Choroid plexus epithelial cell (primary cell): ENCODE measurements around the gene SEMA4C.

Experiments
- DNase-seq: peaks from one replicate; pipeline ENCODE4 v3.0.0-alpha.2; 2010; ENCODE audit warnings: low read depth
- H3K4me3 ChIP-seq: 2 replicates; pipeline ENCODE4 v1.5.1; 2011; ENCODE audit warnings: low read depth, mild to moderate bottlenecking, control low read depth, low read length, moderate library complexity
- TF ChIP-seq, protein P1 (sequence below): conservative IDR thresholded peaks from 2 replicates; pipeline ENCODE4 v1.5.1; 2011; ENCODE audit warnings: low read depth, mild to moderate bottlenecking, control low read depth, inconsistent platforms, low read length, moderate library complexity

Gene SEMA4C

DNA sequence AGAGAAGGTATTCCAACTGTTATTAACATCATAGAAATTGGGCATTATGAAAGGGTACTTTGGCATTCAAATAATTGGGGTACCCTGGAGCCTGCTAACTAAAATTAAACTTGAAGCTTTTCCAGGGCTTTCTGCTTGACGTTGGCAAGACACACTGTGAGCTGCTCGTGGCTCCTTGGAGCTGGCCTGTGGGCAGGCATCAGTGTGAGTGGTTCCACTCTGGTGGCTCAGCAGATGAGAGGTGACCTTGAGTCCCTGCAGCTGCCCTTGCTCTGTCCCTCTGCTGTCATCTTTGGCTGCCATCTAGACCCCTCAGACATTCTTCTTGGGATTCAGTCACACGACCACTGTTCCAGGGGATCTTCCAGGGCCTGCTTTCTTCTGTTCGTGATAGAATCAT is 47.1 kb downstream of the SEMA4C start:
- no peak overlapping the region for H3K4me3 ChIP-seq
- DNase-seq: no peak
- TF ChIP-seq, protein P1, sequence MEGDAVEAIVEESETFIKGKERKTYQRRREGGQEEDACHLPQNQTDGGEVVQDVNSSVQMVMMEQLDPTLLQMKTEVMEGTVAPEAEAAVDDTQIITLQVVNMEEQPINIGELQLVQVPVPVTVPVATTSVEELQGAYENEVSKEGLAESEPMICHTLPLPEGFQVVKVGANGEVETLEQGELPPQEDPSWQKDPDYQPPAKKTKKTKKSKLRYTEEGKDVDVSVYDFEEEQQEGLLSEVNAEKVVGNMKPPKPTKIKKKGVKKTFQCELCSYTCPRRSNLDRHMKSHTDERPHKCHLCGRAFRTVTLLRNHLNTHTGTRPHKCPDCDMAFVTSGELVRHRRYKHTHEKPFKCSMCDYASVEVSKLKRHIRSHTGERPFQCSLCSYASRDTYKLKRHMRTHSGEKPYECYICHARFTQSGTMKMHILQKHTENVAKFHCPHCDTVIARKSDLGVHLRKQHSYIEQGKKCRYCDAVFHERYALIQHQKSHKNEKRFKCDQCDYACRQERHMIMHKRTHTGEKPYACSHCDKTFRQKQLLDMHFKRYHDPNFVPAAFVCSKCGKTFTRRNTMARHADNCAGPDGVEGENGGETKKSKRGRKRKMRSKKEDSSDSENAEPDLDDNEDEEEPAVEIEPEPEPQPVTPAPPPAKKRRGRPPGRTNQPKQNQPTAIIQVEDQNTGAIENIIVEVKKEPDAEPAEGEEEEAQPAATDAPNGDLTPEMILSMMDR: no peak

DNA sequence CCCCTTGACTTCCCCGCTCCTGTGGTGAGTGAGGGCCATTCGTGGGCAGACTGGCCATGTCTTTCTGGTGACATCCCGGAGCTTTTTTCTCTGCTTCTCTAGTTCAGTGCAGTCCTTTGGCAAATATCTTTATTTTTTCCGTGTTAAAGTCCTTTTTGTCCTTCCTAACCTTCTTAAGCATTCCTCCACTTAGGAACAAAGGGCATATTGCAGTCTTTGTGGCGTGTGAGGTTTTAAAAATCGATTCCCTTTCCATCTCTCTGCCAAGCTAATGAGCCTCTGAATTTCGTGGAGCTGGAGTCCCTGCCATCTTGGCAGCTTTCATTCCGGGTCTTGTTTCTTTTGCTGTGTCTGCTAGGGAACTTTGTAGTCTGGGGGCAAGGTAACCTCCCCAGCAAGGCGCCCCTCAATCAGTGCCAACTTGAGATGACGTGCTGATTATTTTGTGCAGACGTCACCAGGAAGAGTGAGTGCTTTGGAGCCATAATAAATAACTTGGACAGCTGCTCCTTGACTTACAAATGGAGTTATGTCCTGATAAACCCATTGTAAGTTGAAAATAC is 48.7 kb downstream of the SEMA4C start:
- TF ChIP-seq, protein P1: no peak

DNA sequence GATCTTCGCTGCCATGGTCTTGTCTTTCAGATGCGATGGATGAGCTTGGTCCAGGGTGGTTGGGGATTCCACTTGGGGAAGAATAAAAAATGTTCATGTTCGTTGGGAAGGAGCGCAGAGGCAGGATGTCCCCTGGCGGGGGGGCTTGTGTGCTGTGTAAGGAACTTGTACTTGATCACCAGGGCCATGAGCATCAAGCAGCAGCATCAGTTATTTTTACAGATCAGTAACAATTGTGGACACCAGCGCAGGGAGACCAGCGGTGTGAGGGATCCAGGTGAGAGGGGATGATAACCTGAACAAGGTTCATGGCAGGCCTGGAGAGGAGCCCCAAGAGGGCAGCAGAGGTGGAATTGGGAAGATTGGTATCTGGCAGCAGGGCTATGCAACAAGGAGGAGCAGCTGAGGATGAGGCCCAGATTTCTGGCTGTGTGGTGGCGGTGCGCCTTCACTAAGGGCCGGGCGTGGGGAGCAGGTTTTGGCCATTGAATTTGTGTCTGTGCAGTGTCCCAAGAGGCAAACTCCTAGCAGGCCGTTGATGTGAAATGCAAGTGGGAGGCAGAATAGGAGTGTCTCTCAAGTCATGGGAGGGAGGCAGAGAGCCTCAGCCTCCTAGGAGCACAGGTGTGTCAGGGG is 49.9 kb downstream of the SEMA4C start:
- TF ChIP-seq, protein P1: no peak
- H3K4me3 ChIP-seq: no peak overlapping the region
- no peak for DNase-seq

More for the DNA sequence above, 48.7 kb downstream of the SEMA4C start:
- no peak overlapping the region for H3K4me3 ChIP-seq
- DNase-seq: no peak

DNA sequence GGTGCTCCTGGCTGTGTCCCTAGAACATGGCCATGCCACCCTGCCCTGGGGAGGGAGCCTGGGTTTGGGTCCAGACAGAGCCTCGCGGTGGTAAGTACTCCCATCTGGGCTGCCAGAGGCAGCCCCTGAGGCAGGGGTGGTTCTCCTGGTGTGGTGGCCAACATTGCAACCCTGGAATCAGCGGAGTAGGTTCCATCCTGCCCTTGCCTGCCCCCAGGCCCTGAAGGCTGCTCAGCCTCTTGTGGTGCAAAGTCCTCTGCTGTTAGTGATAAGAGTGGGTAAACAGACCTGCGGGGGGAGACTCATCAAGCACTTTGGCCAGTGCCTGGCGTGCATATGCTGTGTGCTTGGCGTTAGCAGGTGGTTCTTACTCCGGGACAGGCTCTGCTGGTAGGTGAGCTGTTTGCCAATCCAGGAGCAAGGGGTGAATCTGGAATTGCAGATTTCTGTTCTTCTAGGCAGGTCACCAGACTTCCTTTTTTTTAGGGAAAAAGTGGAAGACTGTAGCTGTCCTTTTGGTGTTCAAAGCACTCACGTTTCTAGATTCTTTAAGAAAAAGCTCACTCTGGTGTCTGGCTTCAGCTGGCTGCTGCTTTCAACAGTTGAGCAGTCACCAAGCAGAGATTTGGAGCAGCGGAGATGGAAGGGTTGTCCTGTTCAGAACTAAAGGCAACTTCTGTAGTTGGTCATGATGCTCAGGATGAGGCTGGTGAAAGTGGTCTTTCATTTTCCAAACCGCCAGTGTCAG is 50.6 kb downstream of the SEMA4C start:
- TF ChIP-seq, protein P1: no peak
- no peak overlapping the region for H3K4me3 ChIP-seq
- DNase-seq: no peak

DNA sequence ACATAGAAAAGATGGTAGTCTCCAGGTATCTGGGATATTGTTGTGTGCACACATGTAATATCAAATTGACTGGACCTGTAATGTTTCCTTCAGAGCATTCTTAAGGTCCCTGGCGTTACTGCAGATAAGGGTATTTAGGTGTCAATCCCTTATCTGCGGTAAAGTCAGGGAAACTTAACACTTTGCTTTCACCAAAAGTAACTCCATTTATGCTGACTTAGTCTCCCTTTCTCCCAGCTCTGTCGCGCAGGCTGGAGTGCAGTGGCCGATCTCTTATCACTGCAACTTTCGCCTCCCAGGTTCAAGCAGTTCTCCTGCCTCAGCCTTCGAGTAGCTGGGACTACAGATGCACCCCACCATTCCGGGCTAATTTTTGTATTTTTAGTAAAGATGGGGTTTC is 52.0 kb downstream of the SEMA4C start:
- TF ChIP-seq, protein P1: no peak
- DNase-seq: no peak
- H3K4me3 ChIP-seq: no peak overlapping the region

DNA sequence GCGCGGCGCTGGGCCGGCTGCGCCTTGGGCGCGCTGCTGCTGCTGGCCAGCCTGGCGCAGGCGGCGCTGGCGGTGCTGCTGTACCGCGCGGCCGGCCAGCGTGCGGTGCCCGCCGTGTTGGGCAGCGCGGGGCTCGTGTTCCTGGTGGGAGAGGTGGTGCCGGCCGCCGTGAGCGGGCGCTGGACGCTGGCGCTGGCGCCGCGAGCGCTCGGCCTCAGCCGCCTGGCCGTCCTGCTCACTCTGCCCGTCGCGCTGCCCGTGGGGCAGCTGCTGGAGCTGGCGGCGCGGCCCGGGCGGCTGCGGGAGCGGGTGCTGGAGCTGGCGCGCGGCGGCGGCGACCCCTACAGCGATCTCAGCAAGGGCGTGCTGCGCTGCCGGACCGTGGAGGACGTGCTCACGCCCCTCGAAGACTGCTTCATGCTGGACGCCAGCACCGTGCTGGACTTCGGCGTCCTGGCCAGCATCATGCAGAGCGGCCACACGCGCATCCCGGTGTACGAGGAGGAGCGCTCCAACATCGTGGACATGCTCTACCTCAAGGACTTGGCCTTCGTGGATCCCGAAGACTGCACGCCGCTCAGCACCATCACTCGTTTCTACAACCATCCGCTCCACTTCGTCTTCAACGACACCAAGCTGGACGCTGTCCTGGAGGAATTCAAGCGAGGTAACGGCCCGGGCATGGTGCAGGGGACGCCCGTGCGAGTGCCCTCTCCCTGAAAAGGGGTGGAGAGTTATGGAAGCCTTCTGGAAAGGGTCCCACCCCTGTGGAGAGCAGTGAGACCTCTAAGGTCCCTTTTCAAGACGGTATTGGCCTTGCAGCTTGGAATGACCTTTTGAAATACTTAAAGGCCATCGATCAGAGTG is 52.8 kb downstream of the SEMA4C start:
- peak; percentile 40 for DNase-seq
- TF ChIP-seq, protein P1: no peak

More for the DNA sequence above, 52.8 kb downstream of the SEMA4C start:
- peak overlapping the region; percentile 70 for H3K4me3 ChIP-seq
